Fibroblast of skin of right biceps (primary cell): Measurements from ENCODE around the gene RNF11.

ENCODE experiments used
- DNase-seq: peaks from one replicate; pipeline ENCODE4 v3.0.0-alpha.2; 2013

The RNF11 gene

GRCh38 chr1:51266181-51266580 lies 30.1 kb downstream of the RNF11 start:
- no peak for DNase-seq

GRCh38 chr1:51266791-51267190 lies 30.7 kb downstream of the RNF11 start:
- no peak for DNase-seq

- DNase-seq, result no peak
Observed at GRCh38 chr1:51268634-51269033, 32.6 kb downstream of the RNF11 start.

- peak; percentile 71 for DNase-seq
Observed at GRCh38 chr1:51270751-51271150, 34.7 kb downstream of the RNF11 start.

GRCh38 chr1:51272916-51273315 lies 36.8 kb downstream of the RNF11 start:
- no peak for DNase-seq

- no peak for DNase-seq
Observed at GRCh38 chr1:51274676-51275075, 38.6 kb downstream of the RNF11 start.

GRCh38 chr1:51276286-51276685 lies 40.2 kb downstream of the RNF11 start:
- DNase-seq, result no peak

- no peak for DNase-seq
Observed at GRCh38 chr1:51280321-51280978, 44.4 kb downstream of the RNF11 start.

GRCh38 chr1:51281807-51282206 lies 45.7 kb downstream of the RNF11 start:
- no peak for DNase-seq

- DNase-seq, result no peak
Observed at GRCh38 chr1:51282605-51283004, 46.5 kb downstream of the RNF11 start.

GRCh38 chr1:51283979-51284378 lies 47.9 kb downstream of the RNF11 start:
- no peak for DNase-seq

- peak; percentile 22 for DNase-seq
Observed at GRCh38 chr1:51284487-51284954, 48.4 kb downstream of the RNF11 start.

- DNase-seq, result no peak
Observed at GRCh38 chr1:51285055-51285454, 49.0 kb downstream of the RNF11 start.

- no peak for DNase-seq
Observed at GRCh38 chr1:51287966-51288365, 51.9 kb downstream of the RNF11 start.

GRCh38 chr1:51288578-51288977 lies 52.5 kb downstream of the RNF11 start:
- no peak for DNase-seq

GRCh38 chr1:51289676-51290488 lies 53.8 kb downstream of the RNF11 start:
- DNase-seq, result no peak

GRCh38 chr1:51290489-51290847 lies 54.4 kb downstream of the RNF11 start:
- no peak for DNase-seq

GRCh38 chr1:51293898-51294515 lies 57.9 kb downstream of the RNF11 start:
- DNase-seq, result no peak

GRCh38 chr1:51294566-51295184 lies 58.6 kb downstream of the RNF11 start:
- DNase-seq, result no peak

GRCh38 chr1:51295926-51296325 lies 59.9 kb downstream of the RNF11 start:
- no peak for DNase-seq

GRCh38 chr1:51296383-51297357 lies 60.6 kb downstream of the RNF11 start:
- DNase-seq, result peak; percentile 76
